Lung (tissue), 12 donors: ENCODE results near the gene FRMD3. TPM values are rescaled to one million over a fixed set of nuclear protein-coding genes. Genes with fewer than 3 reads are reported as not detected.

ENCODE experiments used
- ATAC-seq: fragments of 200-7000 bp; cut with Tn5 transposase; one replicate; pipeline ENCODE4 v1.9.1; 2020; ENCODE audit warnings: moderate number of reproducible peaks; ENCODE audit not compliant: insufficient read depth, low FRiP score
- DNase-seq, 3 donors: peaks; one replicate each; pipeline ENCODE4 v3.0.0-alpha.2; 2013 to 2017
- H3K27ac ChIP-seq, 2 donors: one replicate each; pipeline ENCODE4 v1.5.1; 2013; ENCODE audit warnings: mild to moderate bottlenecking in 2 of 2, moderate library complexity in 2 of 2, control low read depth in 1 of 2, inconsistent platforms in 1 of 2, low read depth in 1 of 2, low read length in 1 of 2
- H3K27me3 ChIP-seq, 3 donors: one replicate each; pipeline ENCODE4 v1.5.1; 2013; ENCODE audit warnings: low read length in 2 of 3; ENCODE audit not compliant: control insufficient read depth in 3 of 3, insufficient read depth in 3 of 3
- H3K36me3 ChIP-seq, 4 donors: one replicate each; pipeline ENCODE4 v1.5.1; 2013; ENCODE audit warnings: low read length in 4 of 4, mild to moderate bottlenecking in 1 of 4, moderate library complexity in 1 of 4; ENCODE audit not compliant: control insufficient read depth in 4 of 4, insufficient read depth in 4 of 4
- H3K4me1 ChIP-seq, 5 donors: one replicate each; pipeline ENCODE4 v1.5.1; 2013; ENCODE audit warnings: low read length in 5 of 5, mild to moderate bottlenecking in 2 of 5, moderate library complexity in 1 of 5; ENCODE audit not compliant: control insufficient read depth in 5 of 5, insufficient read depth in 5 of 5
- H3K4me3 ChIP-seq: one replicate; pipeline ENCODE4 v1.5.1; 2013; ENCODE audit warnings: mild to moderate bottlenecking, control low read depth, moderate library complexity
- H3K9ac ChIP-seq, 2 donors: one replicate each; pipeline ENCODE4 v1.5.1; 2013; ENCODE audit warnings: low read length in 2 of 2, control low read depth in 1 of 2; ENCODE audit not compliant: insufficient read depth in 1 of 2
- H3K9me3 ChIP-seq, 4 donors: one replicate each; pipeline ENCODE4 v1.5.1; 2013; ENCODE audit warnings: low read length in 3 of 4, mild to moderate bottlenecking in 1 of 4, moderate library complexity in 1 of 4; ENCODE audit not compliant: control insufficient read depth in 4 of 4, insufficient read depth in 3 of 4
- WGBS, 2 donors: extraction: QIAGEN DNeasy Blood & Tissue Kit; methylation state at CpG; one replicate each; pipeline ENCODE4 v1.1.7; 2013; 5-methylcytosine and 5-hydroxymethylcytosine counted together
- polyA plus RNA-seq, 2 donors: library from polyadenylated mRNA; stranded (reverse); fragments of 200-250 nt; gene quantifications; one replicate each; pipeline ENCODE4 v1.2.1, GENCODE V29; 2013
- total RNA-seq, 2 donors: library from RNA; depleted of rRNA in 1 of 2; stranded (reverse); fragments of >200 nt in 1 of 2; gene quantifications; one replicate each; pipeline ENCODE4 v1.2.1, GENCODE V29; 2014 to 2021
- TF ChIP-seq, protein P1 (sequence below): IDR thresholded peaks from 2 replicates; pipeline ENCODE4 v1.5.1; 2012; ENCODE audit warnings: mild to moderate bottlenecking; ENCODE audit errors: control extremely low read depth, extremely low read depth
- donor health status: control.
- donor health status: control.
- donor health status: Bipolar disorder and iron deficiency.
- donor health status: healthy.
- donor health status: DM: yes; HTN: yes; CAD: no.

Gene FRMD3
- total and polyA plus RNA-seq, 4 donors: 0.75 to 3.2 (median 1.6) TPM

DNA sequence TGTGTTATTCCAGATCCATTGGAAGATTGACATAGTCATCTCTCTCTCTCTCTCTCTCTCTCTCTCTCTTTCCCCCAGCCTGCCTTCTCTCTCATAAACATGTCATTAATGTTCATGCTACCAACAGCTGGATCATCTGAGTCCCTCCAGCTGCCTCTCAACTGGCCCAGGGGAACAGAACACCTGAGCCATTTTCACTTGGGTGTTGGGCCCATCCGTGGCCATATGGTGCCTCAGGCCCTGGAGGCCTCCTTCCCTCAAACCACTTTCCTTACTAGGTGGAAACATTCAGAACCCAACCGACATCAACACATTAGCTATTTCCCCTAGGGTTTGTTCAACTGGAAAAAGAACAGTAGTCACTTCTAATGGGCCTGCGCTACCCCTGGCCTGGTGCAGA, 196.2 kb downstream of the FRMD3 start:
- Histone ChIP-seq H3K4me3 (no peak overlapping the region), H3K4me1 (no peaks in the 10 kb centered on the region), H3K27ac (no peak overlapping the region), H3K27me3 (no peaks in the 10 kb centered on the region), H3K36me3 (no peaks in the 10 kb centered on the region), H3K9me3 (no peaks in the 10 kb centered on the region), H3K9ac (no peak overlapping the region)
- TF ChIP-seq, protein P1, sequence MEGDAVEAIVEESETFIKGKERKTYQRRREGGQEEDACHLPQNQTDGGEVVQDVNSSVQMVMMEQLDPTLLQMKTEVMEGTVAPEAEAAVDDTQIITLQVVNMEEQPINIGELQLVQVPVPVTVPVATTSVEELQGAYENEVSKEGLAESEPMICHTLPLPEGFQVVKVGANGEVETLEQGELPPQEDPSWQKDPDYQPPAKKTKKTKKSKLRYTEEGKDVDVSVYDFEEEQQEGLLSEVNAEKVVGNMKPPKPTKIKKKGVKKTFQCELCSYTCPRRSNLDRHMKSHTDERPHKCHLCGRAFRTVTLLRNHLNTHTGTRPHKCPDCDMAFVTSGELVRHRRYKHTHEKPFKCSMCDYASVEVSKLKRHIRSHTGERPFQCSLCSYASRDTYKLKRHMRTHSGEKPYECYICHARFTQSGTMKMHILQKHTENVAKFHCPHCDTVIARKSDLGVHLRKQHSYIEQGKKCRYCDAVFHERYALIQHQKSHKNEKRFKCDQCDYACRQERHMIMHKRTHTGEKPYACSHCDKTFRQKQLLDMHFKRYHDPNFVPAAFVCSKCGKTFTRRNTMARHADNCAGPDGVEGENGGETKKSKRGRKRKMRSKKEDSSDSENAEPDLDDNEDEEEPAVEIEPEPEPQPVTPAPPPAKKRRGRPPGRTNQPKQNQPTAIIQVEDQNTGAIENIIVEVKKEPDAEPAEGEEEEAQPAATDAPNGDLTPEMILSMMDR: no peak
- ATAC-seq (no peak), DNase-seq (no peak)
- 97 to 99% methylated on average over 3 of the region's 3 CpGs for WGBS, 2 donors

DNA sequence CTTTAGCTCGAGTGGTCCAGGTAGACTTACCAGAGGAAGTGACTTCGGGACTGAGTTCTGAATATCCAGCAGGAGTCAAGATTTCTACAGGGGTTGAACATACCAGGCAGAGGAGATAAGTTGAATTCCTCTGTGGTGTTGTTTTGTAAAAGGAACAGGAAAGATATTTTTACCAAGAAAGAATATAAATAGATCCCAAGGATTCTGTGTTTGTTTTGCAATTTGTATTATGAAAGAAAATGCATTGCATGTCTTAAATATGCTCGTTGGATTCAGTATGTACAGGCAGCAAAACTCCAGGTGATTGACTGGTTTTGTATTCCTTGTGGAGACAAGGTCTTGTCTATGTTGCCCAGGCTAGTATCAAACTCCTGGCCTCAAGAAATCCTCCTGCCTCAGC, 197.8 kb downstream of the FRMD3 start:
- TF ChIP-seq, protein P1: no peak
- no peak overlapping the region for H3K4me3 ChIP-seq
- no peaks in the 10 kb centered on the region for H3K27me3 ChIP-seq
- ATAC-seq (no peak), DNase-seq (no peak)
- no peak overlapping the region for H3K9ac ChIP-seq
- no peaks in the 10 kb centered on the region for H3K4me1 ChIP-seq
- WGBS, 2 donors: 38 to 57% methylated on average over 3 of the region's 3 CpGs
- no peak overlapping the region for H3K27ac ChIP-seq
- H3K36me3 ChIP-seq: no peaks in the 10 kb centered on the region
- no peaks in the 10 kb centered on the region for H3K9me3 ChIP-seq

DNA sequence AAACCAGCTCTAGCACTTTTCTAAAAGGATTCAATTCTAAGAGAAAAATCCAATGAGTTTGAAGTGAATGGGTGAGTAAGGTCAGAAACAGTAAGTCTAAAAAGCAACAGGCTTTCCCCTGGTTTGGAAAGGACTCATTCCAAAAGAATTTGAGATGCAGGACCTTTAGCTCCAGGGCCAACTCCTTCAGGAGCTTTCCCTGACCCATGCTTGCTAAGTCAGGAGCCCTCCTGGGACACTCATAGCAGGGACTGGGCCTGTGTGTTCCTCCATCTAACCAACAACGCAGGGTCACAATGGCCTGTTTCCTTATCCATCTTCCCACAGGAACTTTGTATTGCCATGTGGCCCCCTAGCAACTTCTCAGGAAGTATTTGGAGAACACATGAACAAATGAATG, 198.8 kb downstream of the FRMD3 start:
- Histone ChIP-seq H3K36me3 (no peaks in the 10 kb centered on the region), H3K27me3 (no peaks in the 10 kb centered on the region), H3K4me3 (no peak overlapping the region), H3K9me3 (no peaks in the 10 kb centered on the region), H3K9ac (no peak overlapping the region), H3K4me1 (no peaks in the 10 kb centered on the region), H3K27ac (no peak overlapping the region)
- 94 to 96% methylated on average over 1 of the region's 1 CpG for WGBS, 2 donors
- TF ChIP-seq, protein P1: no peak
- ATAC-seq: no peak
- DNase-seq: no peak

DNA sequence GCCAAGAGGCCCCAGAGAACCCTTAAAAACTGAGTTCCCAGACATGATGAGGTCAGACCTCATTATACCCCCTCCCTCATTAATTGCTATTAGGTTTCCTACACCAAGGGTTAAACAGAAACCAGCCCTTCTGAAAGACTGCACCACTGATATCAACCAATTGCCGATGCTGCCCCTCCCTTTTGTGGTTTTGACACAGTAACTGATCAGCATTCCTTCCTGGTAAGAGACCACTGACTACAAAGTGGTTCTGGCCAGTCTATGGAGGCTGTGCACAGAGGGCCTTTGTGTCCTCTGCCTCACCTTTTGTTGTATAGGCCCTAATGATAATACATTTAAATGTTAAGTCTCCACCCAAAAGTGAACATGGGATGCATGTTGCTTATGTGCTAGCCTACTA, 201.5 kb downstream of the FRMD3 start:
- H3K4me3 ChIP-seq: no peak overlapping the region
- WGBS, 2 donors: 17 to 21% methylated on average over 1 of the region's 1 CpG
- no peaks in the 10 kb centered on the region for H3K4me1 ChIP-seq
- H3K36me3 ChIP-seq: no peaks in the 10 kb centered on the region
- no peak overlapping the region for H3K27ac ChIP-seq
- no peak for ATAC-seq
- no peaks in the 10 kb centered on the region for H3K27me3 ChIP-seq
- TF ChIP-seq, protein P1: no peak
- no peak for DNase-seq
- H3K9me3 ChIP-seq: no peaks in the 10 kb centered on the region
- H3K9ac ChIP-seq: no peak overlapping the region
